DMS153 (cell line): ENCODE measurements around the gene SAE1.

Source experiments
- DNase-seq: peaks from one replicate; lab custom pipeline; 2025; lab: John Stamatoyannopoulos, UW

Gene SAE1

GRCh38 chr19:47106821-47107201 lies 23.8 kb upstream of the SAE1 start:
- no peak for DNase-seq

DNA sequence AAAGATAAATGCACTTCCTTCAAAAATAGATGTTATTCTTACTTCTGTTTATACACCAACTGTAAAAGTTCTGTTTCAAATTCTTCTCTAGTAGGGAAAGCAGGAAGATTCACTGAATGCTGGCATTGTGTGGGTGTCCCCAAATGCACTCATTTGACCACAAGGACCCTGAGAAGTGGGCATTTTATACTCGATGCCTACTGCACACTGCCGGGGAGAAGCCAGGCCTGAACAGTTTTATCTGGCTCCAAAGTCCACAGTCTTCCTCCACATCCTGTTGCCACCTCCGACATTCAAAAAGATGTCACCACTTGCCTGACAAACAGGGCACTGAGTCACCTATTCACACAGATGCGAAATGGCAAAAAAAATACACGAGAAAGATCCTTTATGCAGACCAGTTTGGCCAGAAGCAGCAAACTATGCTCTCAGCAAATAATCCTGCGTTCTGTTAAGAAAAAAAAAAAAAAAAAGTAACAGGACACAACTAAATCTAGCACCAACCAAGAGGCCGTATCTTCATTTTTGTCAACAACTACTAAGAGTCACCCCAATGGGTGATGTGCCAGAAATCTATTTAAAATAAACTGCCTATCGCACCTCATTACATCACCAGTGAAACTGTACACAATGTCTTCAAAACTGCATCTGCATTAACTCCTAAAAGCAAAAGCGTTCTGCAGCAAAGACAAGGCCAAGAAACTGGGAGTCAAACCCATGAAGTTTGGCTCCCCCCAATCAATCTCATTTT lies 23.3 kb upstream of the SAE1 start:
- DNase-seq: no peak

GRCh38 chr19:47107953-47108746 lies 22.5 kb upstream of the SAE1 start:
- no peak for DNase-seq

DNA sequence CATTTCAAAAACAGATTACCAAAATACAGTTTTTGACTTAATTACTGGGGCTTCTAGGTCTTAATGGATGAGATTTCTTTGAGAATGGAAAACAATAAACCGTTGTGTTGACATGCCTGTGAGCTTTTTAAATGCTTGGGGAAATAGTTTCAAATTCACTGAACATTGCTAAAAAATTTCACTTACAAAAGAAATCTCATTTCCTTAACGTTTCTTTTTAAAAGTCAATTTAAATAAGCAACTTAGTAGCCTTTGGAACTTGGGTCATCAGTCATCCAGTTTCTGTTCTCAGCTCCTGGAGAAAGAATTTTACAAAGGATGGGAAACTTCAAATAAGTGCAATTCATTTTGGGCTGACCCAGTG lies 21.5 kb upstream of the SAE1 start:
- no peak for DNase-seq

- DNase-seq: no peak
Measured at GRCh38 chr19:47109541-47110375, 20.9 kb upstream of the SAE1 start.

DNA sequence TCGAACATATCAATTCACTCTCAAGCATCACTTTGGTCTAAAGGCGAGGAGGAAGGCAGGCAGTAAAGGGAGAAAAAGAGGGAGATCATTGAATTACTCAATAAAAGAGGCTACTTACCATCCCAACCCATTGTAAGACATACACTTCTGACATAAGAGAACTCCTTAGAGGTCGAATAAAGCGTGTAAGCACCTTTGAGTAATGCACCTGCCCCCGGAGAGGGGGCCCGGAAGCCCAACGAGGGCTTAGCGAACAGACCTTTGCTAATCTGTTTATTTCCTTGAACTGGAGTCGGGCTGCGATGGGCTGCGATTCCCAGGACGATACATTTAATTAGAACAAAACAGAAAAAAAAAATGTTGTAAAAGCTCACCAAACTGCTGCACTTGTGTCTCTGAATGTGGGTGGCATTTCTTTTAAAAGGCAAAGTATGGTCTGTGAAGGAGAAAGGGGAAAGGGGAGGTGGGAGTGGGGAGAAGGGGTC lies 20.1 kb upstream of the SAE1 start:
- peak; percentile 27 for DNase-seq

- no peak for DNase-seq
Measured at GRCh38 chr19:47111006-47111621, 19.5 kb upstream of the SAE1 start.

- DNase-seq: no peak
Measured at GRCh38 chr19:47111682-47112165, 18.9 kb upstream of the SAE1 start.

DNA sequence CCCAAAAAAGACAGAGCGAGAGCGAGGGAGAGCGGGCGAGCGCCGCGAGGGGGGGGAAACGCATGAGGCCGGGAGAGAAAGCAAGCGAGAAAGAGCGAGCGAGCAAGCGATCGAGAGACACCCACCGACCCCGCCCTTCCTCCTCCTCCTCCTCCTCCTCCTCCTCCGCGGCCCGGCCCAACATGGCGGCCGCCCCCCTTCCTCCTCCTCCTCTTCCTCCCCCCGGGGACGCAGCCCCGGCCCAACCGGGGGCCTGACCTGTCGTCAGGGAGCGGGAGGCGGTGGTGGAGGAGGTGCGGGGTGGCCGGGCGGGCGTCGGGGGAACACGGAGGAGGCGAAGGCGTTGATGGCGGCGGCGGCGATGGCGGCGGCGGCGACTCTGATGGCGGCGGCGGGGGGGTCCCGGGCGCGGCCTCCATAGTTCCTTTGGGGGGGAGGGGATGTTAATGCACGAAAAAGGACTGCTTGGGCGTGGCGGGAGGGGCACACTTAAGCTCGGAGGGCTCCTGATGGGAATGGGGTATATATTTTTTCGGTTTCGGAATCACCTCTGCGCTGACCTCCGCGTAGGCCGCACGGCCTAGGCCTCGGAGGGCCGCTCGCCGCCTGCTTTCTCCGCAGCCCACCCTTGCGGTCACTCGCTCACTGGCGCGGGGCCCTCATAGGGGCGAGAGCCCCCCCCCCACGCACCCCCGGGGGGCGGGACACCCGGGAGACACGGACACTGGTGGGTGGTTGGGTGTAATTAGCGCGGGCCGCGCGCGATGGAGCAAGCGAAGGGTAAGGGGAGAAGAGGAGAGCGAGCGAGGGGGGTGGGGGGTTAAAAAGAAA lies 18.3 kb upstream of the SAE1 start:
- peak; percentile 20 for DNase-seq

- peak; percentile 99 for DNase-seq
Measured at GRCh38 chr19:47112997-47113849, 17.4 kb upstream of the SAE1 start, which contains the start of gene ZC3H4. ZC3H4 (minus strand) TSS chr19:47113776; CDS start chr19:47112584, 1,192 bp downstream.

GRCh38 chr19:47113850-47114651 lies 16.6 kb upstream of the SAE1 start:
- DNase-seq: no peak

DNA sequence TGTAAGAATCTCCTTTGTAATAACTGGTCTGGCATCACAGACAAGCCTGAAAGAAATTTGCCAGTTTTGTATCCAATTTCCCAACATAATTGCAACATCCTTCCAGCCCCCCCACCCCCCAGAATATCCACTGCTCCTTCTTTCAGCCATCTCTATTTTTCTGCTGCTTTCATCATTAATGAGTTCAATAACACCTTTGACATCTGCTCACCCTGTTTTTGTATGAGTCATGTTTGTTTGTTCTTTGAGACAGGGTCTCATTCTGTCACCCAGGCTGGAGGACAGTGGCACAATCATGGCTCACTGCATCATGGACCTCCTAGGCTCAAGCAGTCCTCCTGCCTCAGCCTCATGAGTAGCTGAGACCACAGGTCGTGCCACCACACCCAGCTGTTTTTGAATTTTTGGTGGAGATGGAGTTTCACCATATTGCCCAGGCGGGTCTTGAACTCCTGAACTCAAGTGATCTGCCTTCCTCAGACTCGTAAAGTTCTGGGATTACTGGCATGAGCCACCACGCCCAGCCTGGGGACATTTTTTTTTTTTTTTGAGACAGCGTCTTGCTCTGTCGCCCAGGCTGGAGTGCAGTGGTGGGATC lies 10.1 kb upstream of the SAE1 start:
- DNase-seq: no peak

DNA sequence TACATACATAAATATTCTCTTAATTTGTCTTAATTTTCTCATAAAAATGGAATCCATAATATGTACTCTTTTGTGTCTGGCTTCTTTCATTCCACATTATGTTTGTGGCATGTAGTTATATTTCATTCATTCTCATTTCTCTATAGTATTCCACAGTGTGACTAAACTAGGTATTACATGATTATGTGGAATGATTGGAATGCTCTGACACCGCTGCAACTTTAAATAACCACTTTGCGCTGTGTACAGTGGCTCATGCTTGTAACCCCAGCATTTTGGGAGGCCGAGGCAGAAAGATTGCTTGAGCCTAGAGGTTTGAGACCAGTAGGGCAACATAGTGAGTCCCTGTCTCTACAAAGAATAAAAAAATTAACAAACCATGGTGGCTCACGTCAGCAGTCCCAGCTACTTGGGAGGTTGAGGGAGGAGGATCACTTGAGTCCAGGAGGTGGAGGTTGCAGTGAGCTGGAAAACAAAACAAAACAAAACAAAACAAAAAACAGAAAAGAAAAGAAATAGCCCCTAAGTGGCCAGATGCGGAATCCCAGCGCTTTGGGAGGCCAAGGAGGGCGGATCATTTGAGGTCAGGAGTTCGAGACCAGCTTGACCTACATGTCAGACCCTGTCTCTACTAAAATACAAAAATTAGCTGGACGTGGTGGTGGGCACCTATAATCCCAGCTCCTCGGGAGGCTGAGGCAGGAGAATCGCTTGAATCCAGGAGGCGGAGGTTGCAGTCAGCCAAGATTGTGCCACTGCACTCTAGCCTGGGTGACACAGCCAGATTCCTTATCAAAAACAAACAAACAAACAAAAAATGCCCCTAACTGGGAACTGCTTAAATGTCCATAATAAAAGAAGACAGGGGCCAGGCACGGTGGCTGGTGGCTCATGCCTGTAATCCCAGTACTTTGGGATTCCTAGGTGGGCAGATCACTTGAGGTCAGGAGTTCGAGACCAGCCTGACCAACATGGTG lies 8.0 kb upstream of the SAE1 start:
- no peak for DNase-seq

DNA sequence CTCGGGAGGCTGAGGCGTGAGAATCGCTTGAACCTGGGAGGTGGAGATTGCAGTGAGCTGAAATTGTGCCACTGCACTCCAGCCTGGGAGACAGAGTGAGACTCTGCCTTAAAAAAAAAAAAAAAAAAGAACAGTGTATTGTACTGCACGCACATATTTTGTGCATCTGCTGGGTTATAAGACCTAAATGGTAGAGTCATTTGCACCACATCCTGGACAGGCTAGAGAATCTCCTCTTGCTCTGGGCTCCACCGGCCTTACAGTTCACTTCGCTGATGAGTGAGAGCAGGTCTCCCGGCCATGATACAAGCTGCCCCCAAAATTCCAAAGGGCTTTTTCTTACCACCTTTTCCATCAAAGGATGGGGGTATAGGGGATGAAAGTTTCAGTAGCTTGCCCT lies 7.2 kb upstream of the SAE1 start:
- no peak for DNase-seq

DNA sequence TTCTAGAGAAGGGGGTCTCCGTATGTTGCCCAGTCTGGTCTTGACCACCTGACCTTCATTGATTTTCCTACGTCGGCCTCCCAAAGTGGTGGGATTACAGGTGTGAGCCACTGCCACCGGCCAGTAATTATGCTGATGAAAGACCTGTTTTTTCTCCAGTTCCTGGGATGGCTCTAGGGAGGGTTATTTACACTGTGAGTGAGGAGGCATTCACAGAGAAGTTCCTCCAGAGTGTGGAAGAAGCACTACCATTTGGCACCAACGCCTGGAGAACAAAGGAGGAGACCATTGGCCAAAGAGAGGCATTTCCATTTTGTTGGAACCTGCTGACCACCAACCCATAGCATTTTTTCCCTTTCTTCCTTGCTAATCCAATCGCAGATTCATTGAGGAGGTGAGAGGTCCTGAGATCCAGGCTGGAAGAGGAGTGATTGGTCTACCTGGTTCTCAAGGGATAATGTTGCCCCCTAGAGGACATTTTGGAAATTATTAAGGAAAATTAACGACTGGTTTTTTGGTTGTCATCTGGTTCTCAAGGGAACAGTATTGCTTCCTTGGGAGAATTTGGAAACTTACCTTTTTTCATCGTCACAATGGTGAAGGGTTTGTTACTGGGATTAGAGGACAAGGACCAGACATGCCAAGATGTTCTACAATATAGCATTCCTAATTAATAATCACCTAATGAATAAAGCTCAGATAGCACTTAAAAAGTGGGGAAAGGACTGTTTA lies 5.5 kb upstream of the SAE1 start:
- DNase-seq: peak; percentile 63

DNA sequence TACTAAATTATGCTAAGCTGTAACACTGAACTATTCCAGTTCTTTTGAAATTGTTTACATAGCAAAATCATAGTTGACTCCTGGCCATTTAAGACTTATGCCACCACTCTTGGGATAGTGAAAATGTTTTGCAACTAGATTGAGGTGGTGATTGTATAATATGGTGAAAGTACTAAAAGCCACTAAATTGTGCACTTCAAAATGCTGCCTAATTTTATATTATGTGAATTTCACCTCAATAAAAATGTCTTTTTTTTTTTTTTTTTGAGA lies 5.0 kb upstream of the SAE1 start:
- DNase-seq: no peak

GRCh38 chr19:47129579-47129978 lies 1.1 kb upstream of the SAE1 start:
- no peak for DNase-seq
